HG02938 (cell line): ENCODE results near the gene EXOC6.
"Not testable (repeated sequence)": the region's sequence is repeated elsewhere in the genome, so short reads cannot be mapped to it uniquely, and the experiment has no call there.

Experiments
- ATAC-seq: cut with Tn5 transposase; IDR thresholded peaks from one replicate; pipeline ENCODE4 v1.9.1; 2021; ENCODE audit warnings: mild to moderate bottlenecking, moderate library complexity; ENCODE audit not compliant: unreplicated experiment

EXOC6 gene

GRCh38 chr10:93101148-93101547, 252.8 kb downstream of the EXOC6 start:
- ATAC-seq = not testable (repeated sequence)

GRCh38 chr10:93103953-93104352, 255.6 kb downstream of the EXOC6 start:
- no peak for ATAC-seq

GRCh38 chr10:93106631-93107072, 258.3 kb downstream of the EXOC6 start:
- no peak for ATAC-seq
